Cerebellar cortex (tissue), 1 donor: ENCODE measurements around the gene SLC2A13.
"Not testable (repeated sequence)": the region's sequence is repeated elsewhere in the genome, so short reads cannot be mapped to it uniquely, and the experiment has no call there.

Source experiments
- DNase-seq: peaks from one replicate; pipeline ENCODE4 v3.0.0-alpha.2; 2015; ENCODE audit warnings: low spot score

SLC2A13 gene

DNA sequence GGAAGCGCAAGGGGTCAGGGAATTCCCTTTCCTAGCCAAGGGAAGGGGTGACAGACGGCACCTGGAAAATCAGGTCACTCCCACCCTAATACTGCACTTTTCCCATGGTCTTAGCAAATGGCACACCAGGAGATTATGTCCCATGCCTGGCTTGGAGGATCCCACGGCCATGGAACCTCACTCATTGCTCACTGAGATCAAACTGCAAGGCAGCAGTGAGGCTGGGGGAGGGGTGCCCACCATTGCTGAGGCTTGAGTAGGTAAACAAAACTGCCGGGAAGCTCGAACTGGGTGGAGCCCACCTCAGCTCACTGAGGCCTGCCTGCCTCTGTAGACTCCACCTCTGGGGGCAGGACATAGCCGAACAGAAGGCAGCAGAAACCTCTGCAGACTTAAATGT is 359.7 kb downstream of the SLC2A13 start:
- DNase-seq = not testable (repeated sequence)

DNA sequence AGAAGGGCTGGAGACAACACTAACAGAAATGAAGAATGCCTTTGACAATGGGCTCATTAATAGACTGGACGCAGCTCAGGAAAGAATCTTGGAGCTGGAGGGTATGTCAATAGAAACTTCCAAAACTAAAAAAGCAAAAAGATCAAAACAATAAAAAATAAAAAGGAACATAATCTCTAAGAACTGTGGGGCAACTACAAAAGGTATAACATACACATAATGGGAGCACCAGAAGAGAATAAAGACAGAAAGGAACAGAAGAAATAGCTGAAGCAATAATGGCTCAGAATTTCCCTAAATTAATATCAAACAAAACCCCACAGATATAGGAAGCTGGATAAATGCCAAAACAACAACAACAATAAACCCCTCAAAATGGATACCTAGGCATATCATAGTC is 362.2 kb downstream of the SLC2A13 start:
- DNase-seq = no peak

DNA sequence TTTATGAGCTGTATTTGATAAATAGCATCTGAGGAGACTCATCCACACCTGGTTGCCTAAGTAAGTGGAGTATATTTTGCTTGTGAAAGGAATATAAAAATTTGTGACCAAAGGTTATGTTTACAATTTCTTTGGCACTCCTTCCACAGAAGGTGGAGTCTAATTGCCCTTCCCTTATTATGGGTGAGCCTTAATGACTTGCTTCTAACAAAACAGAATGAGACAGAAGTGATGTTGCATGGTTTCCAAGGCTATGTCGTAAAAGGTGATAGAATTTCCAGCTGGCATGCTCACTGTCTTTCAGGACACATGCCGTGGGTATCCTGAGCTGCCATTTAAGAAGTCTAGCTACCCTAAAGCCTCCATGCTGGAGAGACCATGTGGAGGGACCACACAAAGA is 369.5 kb downstream of the SLC2A13 start:
- DNase-seq = no peak

DNA sequence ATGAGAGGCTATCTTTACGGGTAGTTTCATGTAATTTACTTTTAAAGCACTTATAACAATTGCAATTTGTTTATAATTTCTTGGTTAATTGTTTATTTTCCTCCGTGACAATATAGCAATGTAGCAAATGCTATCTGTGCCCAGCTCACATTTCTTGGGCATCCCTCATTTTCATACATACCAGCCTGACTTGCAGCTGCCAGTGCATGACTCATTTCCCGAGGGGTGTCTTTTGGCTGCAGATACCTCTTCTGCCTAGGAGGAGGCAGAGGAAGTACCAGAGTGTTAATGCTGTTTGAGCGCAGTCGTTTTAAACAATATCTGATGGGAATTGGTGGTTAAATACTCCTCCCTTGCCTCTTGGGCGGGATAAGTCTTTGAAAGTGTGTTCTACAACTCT is 382.1 kb downstream of the SLC2A13 start:
- DNase-seq = peak; percentile 38

DNA sequence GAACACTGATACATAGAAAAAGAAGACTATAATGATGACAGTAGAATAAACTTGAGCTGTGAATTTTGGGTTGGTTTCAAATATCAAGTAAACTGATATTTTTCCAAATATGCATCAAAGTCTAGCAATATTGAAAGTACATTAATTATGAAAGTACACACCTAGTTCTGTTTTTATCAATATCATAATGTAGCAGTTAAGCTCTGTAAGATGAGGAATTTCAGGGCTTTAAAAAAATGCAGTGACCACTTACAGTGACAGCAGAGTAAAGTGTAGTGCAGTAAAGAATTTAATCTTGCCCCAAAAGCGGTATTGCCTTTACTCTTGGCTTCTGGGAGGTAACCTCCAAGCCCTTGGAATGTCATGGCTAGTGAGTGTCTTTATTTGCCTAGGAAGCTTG is 383.4 kb downstream of the SLC2A13 start:
- DNase-seq = no peak

DNA sequence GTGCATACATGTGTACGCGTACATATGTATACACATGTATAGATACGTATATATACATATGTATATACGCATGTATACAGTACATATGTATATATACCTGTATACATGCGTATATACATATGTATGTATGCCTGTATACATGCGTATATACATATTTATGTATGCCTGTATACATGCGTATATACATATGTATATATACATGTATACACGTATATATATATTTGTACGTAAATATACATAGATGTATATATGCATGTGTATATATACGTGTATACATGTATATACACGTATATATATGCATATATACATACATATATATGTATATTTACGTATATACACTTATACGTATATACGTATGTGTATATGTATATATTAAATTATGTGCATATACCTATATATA is 392.3 kb downstream of the SLC2A13 start:
- no peak for DNase-seq

DNA sequence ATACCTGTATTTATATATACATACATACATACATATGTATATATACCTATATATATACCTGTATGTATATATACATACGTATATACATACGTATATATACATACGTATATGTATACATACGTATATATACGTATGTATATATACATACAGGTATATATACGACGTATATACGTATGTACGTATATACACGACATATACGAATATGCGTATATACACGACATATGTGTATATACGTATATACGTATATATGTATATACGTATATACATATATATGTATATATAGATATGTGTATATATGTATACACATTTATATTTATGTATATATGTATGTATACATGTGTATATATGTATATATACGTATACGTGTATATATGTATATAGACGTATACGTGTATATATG is 393.5 kb downstream of the SLC2A13 start:
- no peak for DNase-seq
